NOMO-1 (cell line): ENCODE data around the gene LIMK1.
"Not testable (repeated sequence)": the region's sequence is repeated elsewhere in the genome, so short reads cannot be mapped to it uniquely, and the experiment has no call there.

Experiments
- DNase-seq, 2 experiments: peaks; one replicate each; lab custom pipeline; 2025; ENCODE audit not compliant: unreplicated experiment in 2 of 2; lab: John Stamatoyannopoulos, UW

LIMK1 gene

DNA sequence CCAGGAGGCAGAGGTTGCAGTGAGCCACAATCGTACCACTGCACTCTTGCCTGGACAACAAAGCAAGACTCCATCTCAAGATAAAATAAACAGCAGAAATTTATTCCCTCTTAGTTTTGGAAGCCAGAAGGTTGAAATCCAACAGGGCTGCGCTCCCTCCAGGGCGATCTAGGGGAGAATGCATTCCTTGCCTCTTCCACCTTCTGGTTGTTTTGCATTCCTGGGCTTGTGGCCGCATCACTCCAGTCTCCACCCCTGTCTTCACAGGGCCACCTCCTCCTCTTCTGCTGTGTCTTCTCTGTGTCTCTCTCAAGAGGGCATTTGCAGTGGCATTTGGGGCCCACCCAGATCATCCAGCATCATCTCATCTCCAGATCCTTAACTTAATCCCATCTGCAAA, 36.2 kb downstream of the LIMK1 start:
- no peak for DNase-seq

DNA sequence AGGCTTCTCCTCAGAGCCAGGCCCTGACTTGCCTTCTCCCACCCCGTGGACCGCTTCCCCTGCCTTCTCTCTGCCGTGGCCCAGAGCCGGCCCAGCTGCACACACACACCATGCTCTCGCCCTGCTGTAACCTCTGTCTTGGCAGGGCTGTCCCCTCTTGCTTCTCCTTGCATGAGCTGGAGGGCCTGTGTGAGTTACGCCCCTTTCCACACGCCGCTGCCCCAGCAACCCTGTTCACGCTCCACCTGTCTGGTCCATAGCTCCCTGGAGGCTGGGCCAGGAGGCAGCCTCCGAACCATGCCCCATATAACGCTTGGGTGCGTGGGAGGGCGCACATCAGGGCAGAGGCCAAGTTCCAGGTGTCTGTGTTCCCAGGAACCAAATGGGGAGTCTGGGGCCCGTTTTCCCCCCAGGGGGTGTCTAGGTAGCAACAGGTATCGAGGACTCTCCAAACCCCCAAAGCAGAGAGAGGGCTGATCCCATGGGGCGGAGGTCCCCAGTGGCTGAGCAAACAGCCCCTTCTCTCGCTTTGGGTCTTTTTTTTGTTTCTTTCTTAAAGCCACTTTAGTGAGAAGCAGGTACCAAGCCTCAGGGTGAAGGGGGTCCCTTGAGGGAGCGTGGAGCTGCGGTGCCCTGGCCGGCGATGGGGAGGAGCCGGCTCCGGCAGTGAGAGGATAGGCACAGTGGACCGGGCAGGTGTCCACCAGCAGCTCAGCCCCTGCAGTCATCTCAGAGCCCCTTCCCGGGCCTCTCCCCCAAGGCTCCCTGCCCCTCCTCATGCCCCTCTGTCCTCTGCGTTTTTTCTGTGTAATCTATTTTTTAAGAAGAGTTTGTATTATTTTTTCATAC, 38.0 kb downstream of the LIMK1 start:
- no peak for DNase-seq

DNA sequence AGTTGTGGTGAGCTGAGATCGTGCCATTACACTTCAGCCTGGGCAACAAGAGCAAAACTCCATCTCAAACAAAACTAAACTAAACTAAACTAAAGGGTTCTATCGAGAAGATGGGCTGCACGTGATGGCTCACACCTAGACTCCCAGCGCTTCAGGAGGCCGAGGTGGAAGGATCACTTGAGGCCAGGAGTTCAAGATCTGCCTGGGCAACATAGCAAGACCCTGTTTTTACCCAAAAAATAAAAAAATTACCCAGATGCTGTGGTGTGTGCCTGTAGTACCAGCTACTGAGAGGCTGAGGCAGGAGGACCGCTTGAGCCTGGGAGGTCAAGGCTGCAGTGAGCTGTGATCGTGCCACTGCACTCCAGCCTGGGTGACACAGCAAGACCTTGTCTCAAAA, 40.3 kb downstream of the LIMK1 start:
- DNase-seq, result not testable (repeated sequence)

DNA sequence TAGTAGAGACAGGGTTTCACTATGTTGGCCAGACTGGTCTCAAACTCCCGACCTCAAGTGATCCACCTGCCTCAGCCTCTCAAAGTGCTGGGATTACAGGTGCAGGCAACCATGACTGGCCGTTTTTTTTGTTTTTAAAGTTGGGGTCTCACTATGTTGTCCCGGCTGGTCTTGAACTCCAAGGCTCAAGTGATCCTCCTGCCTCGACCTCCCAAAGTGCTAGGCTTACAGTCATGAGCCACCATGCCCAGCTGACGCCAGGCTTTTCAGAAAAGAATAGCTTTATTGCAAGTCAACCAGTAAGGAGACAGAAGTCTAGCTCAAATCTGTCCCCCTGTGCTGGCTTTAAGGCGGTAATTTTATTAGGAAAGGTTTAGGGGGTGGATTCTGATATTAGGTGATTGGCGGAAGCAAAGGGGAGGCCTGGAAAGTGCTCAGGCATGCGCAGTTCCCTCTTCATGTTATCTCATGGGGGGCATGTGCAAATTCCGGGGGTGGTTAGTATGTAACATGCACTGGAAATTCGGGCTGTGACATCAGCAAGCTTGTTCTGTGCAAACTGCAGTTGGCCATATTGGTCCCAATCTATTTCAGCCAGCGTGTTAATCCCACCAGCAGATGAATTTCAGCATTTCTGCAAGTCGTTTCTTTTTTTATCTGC, 42.7 kb downstream of the LIMK1 start:
- no peak for DNase-seq

DNA sequence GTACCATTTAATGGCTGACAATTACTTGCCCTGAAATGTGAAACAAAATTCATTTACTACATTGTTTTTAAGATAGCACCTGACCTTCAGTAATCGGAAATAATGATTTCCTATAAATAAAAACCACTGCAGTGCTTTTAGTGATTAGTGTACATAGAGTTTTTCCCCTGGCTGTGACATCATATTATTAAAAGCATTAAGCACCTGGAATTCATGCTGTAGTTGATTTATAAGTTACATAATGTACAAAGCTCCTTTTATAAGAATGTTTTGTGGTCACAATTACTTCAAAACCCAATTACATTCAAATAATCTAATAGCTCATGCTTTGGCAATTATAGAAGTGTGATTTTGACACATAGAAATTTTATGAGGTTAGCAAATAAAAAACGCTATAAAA, 46.3 kb downstream of the LIMK1 start:
- DNase-seq, result no peak

DNA sequence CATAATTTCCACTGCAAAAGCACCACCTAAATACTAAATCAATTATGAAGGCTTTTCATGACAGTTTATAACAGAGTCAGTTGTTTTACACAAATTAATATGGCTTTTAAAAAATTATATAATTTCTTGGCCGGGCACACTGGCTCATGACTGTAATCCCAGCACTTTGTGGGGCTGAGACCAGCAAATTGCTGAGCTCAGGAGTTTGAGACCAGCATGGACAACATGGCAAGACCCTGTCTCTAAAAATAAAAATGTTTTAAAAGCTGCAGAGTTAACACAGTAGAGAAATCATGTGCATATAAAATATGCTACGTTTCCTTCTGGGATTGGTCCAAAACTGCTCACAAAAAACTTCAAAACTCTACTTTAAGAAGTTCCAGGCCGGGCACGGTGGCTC, 46.9 kb downstream of the LIMK1 start:
- no peak for DNase-seq

DNA sequence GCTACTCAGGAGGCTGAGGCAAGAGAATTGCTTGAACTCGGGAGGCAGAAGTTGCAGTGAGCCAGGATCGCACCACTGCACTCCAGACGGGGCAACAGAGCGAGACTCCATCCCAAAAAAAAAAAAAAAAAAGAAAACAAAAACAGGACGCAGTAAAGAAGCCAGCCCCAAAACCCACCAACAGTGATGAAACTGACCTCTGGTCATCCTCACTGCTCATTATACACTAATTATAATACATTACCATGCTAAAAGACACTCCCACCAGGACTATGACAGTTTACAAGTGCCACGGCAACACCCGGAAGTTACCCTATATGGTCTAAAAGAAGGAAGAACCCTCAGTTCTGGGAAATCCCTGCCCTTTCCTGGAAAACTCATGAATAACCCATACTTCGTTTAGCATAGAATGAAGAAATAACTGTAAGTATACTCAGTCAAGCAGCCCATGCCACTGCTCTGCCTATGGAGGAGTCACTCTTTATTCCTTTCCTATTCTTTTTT, 50.6 kb downstream of the LIMK1 start:
- no peak for DNase-seq

DNA sequence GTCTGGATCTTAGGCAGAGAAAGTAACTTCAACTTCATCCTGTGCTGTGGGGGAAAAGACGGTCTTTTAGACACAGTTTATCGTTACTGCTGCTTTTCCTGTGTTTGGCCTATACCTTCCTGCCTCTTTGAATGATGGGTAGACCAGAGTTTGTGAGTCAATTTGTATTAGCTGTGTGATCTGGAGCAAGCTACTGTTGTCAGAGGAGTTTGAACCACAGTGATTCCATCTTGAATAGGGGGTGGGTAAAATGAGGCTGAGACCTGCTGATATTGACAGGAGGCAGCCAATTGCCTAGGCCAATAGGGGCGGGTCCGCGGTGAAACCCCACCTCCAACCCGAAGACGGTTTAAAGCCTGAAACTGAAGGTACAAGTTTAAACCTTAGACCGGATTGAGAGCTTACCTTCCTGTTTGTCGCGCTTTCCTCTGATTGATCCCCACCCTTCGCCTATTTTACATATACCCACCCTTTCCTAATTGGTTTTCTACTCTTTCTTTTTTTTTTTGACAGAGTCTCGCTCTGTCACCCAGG, 54.8 kb downstream of the LIMK1 start:
- no peak for DNase-seq

DNA sequence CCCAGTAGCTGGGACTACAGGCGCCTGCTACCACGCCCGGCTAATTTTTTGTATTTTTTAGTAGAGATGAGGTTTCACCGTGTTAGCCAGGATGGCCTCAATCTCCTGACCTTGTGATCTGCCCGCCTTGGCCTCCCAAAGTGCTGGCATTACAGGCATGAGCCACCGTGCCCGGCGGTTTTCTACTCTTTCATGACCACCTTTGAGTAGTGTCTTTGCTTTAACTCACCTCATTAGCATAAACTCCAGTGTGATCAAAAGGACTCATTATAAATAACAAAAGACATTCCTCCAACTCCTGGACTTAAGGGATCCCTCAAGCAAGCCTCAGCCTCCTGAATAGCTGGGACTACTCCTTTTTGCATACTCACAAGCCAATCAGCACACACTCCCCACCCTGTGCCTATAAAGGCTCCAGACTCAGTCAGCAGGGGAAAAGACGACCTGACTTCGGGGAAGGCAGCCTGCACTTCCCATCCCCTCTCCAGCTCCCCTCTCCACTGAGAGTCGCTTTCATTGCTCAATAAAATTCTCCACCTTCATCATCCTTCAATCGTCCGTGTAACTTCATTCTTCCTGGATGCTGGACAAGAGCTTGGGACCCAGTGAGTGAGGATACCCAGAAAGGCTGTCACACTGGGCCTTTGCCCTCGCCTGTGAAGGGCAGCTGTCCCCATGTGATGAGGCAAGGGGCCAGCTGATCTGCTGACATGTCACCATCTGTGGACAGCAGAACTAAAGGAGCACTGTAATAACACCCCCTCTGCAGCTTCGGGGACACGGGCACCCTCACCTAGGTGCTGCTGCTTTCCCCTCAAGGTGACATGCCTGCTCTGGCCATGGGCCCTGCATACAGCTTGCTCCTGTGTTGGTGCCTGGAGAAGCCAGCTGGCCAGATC, 55.6 kb downstream of the LIMK1 start:
- no peak for DNase-seq

DNA sequence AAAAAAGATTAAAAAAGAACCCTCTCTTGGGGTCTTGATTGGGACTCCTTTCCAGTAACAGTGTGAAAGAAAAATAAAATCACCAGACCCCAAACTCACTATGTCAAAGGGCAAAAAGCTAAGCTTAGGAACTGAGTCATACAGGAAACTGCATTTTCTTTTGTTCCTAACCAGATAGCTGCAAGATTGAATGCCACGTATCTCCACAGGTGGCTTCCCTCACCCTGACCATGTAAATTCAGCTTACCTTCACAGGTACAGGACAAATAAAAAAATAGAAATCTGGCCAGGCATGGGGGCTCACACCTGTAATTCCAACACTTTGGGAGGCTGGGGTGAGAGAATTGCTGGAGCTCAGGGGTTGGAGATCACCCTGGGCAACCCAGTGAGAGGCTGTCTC, 58.1 kb downstream of the LIMK1 start:
- no peak for DNase-seq

DNA sequence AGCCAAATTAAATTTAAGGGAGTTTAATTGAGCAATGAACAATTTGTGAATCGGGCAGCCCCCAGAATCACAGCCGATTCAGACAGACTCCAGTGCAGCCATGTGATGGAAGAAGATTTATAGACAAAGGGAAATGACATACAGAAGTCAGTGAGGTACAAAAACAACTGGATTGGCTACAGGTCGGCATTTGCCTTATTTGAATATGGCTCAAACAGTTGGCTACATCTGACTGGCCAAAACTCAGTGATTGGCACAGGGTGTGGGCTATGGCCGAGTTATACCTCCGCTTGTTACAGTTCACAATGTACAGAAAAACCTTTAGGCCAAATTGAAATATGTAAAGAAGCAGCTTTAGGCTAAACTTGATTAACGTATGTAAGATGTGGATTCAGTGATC, 59.8 kb downstream of the LIMK1 start:
- peak in 1 of 2 experiments; percentile 48 for DNase-seq

DNA sequence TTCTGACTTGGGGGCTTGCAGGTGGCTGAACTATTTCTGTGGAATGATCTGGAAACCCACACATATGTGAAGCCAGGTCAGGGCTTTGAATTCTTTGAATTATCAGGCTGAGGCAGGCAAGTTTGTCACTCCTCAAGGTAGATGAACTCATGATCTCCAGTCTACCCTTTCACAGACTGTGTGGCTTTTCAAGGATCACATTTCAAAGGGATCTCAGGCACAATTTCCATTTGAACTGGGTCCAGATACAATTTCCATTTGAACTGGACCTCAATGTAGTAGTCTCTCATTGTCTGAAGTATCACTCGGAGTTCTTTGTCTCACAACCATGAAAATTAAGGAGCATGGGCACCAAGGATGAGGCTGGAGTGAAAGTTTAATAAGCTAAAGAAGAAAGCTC, 64.9 kb downstream of the LIMK1 start:
- no peak for DNase-seq

DNA sequence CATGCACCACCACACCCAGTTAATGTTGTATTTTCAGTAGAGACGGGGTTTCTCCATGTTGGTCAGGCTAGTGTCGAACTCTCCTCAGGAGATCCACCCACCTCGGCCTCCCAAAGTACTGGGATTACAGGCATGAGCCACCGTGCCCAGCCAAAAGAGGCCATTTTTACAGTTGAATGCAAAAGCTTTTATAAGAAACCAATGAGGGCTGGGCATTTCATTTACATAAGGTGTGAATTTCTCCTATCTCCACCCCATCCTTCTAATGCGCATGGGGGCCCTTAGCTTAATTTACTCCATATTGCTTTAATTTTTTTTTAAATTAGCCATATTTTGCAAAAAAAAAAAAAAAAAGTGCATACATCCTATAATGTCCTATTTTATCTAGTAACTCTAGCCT, 65.5 kb downstream of the LIMK1 start:
- no peak for DNase-seq

DNA sequence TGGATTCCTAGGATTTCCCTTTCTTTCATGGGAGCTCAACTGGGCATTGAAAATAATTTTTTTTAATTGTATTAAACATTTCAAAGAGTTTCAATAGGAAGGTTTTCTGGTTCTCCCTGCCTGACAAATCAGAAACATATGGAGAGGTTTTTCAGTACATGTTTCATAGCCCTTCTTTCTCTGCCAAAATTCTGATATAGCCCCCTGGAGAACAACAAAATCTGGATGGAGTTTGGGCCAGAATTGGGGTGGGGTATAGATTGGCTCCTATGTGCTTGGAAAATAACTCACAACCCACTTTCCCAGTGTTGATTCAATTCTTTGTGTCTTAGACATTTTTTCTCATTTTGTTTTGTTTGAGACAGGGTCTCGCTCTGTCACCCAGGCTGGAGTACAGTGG, 66.0 kb downstream of the LIMK1 start:
- DNase-seq, result no peak

DNA sequence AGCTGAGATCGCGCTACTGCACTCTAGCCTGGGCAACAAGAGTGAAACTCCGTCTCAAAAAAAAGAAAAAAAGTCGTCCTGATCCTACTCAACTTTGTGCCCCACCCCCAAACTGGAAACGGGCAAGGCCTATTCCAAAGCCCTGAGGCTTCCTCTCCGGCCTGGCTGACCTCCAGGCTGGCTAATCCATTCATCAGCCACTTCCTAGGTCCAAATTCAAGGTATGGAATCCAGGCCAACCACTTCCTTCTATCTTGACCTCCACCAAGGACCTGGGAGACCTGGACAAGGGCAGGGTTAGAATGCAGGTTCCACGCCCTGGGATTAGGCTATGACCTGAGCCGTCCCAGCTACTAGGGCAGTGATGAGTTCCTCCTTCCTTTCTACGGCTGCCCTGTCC, 70.1 kb downstream of the LIMK1 start:
- DNase-seq, result no peak

DNA sequence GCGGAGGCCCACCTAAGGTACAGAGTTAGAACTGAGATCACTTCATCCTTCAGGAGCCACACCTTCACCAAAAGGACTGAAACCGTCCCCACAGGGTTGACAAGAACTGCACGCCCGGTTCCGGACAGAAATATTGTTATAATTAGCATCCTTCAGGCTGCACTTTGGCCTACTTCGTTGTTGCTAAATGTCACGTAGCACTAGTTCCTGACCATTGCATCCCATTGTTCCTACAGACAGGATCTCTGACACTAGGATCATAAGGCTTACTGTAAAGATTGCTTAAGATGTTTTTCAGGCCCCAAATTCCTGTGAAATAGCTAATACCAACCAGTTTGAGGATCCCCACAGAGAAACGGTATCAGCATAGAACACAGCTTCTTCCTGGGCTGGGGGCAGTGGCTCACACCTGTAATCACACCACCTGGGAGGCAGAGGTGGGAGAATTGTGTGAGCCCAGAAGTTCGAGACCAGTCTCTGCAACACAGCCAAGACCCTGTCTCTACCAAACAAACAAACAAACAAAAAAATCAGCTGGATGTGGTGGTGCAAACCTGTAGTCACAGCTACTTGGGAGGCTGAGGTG, 72.3 kb downstream of the LIMK1 start:
- DNase-seq, result no peak

DNA sequence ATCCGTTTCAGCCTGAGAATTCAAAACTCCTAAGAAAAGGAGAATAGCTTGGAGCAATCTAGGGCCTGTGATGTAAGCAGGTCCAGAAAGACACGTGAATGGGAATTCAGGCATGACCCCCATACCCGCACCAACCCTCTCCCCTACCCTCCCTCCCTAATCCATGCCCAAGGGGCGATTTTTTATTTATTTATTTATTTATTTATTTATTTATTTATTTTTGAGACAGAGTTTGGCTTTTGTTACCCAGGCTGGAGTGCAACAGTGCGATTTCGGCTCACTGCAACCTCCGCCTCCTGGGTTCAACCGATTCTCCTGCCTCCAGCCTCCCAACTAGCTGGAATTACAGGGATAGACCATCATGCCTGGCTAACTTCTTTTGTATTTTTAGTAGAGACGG, 74.0 kb downstream of the LIMK1 start:
- no peak for DNase-seq

DNA sequence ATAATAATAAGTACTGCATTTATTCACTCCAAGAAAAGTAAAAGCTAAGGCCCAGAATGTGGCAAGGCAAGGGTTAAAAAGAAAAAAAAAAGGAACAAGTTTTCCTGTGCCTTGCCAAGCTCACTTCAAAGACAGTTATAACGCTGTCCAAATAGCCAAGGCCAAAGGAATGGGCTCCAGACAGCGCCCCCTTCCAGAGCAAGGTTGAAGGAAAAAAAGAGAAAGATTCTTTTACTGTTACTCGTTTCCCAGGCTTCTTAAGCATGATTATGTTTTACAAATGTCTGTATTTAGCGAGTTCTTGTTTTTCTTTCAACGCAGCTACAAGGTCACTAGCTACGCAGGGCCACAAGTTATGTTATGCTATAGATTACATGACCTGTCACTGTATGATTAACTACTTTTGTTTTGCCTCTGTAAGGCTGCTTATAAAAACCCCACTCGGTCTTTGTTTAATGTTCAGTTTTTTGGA, 81.4 kb downstream of the LIMK1 start:
- DNase-seq, result no peak

DNA sequence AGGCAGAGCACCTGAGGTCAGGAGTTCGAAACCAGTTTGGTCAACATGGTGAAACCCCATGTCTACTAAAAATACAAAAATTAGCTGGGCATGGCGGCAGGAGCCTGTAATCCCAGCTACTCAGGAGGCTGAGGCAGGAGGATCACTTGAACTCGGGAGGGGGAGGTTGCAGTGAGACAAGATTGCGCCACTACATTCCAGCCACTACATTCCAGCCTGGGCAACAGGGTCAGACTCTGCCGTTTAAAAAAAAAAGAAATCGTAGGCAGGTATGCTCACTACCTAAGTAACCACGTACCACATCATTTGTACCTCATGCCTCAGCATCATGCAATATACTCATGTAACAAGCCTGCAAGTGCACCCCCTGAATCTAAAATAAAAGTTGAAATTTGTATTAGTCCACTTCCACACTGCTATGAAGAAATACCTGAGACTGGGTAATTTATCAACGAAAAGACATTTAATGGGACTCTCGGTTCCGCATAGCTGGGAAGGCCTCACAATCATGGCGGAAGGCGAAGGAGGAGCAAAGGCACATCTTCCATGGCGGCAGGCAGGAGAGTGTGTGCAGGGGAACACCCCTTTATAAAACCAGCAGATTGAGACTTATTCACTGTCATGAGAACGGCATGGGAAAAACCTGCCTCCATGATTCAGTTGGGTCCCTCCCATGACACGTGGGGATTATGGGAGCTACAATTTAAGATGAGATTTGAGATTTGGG, 82.4 kb downstream of the LIMK1 start:
- DNase-seq, result no peak

DNA sequence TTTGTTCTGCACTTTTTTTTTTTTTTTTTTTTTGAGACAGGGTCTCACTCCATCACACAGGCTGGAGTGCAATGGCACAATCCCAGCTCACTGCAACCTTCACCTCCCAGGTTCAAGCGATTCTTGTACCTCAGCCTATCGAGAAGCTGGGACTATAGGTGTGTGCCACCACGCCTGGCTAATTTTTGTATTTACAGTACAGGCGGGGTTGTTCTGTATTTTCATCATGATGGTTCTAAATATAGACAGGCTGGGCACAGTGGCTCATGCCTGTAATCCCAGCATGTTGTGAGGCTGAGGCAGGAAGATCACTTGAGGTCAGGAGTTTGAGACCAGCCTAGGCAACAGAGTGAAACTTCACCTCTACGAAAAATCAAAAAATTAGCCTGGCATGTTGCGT, 83.7 kb downstream of the LIMK1 start:
- DNase-seq, result not testable (repeated sequence)
